Caco-2 (cell line): ENCODE measurements around the gene TANGO2. TPM values are rescaled to one million over a fixed set of nuclear protein-coding genes. Genes with fewer than 3 reads are reported as not detected.

Experiments
- BruUV-seq: library from RNA; stranded (reverse); fragments of 400-500 nt; replicated peaks from 2 replicates; lab custom pipeline; 2021; lab: Mats Ljungman, UMichigan
- CTCF ChIA-PET: fragments of 300-600 bp; sonication (Branson Sonifier 250); formaldehyde crosslinking; loops from one replicate; lab custom pipeline; 2022; ENCODE audit warnings: antibody characterized with exemption; lab: Charles Lee
- POLR2A ChIA-PET: fragments of 300-600 bp; sonication (Branson Sonifier 250); formaldehyde crosslinking; loops from one replicate; lab custom pipeline; 2022; ENCODE audit warnings: antibody characterized with exemption; lab: Charles Lee
- DNase-seq, 2 experiments: peaks; one replicate each; pipeline versions ENCODE4 v3.0.0 to v3.0.0-alpha.2; 2020 to 2022
- H3K27me3 ChIP-seq: replicated peaks from 2 replicates; pipeline ENCODE4 v1.6.0; 2011; ENCODE audit warnings: low read length; ENCODE audit not compliant: control insufficient read depth, insufficient read depth
- H3K36me3 ChIP-seq: 2 replicates; pipeline ENCODE4 v1.5.1; 2011; ENCODE audit warnings: low read length; ENCODE audit not compliant: control insufficient read depth, insufficient read depth
- H3K4me1 ChIP-seq: fragments of 250-450 bp; sonication (Bioruptor Pico); 2 replicates; pipeline ENCODE4 v1.5.1; 2020; ENCODE audit warnings: mild to moderate bottlenecking
- H3K4me3 ChIP-seq: 2 replicates; pipeline ENCODE4 v1.5.1; 2011; ENCODE audit warnings: low read depth, mild to moderate bottlenecking, control low read depth, low read length
- H3K9me3 ChIP-seq: fragments of 250-450 bp; sonication (Bioruptor Pico); 2 replicates; pipeline ENCODE4 v1.5.1; 2020; ENCODE audit warnings: mild to moderate bottlenecking, moderate library complexity
- H3K27ac Mint-ChIP-seq: one replicate; pipeline ENCODE4 v1.8.0; 2022; ENCODE audit warnings: mixed read lengths; ENCODE audit not compliant: unreplicated experiment
- H3K27me3 Mint-ChIP-seq: one replicate; pipeline ENCODE4 v1.8.0; 2022; ENCODE audit warnings: mixed read lengths; ENCODE audit not compliant: insufficient read depth, unreplicated experiment
- H3K36me3 Mint-ChIP-seq: one replicate; pipeline ENCODE4 v1.8.0; 2022; ENCODE audit warnings: mild to moderate bottlenecking, mixed read lengths; ENCODE audit not compliant: insufficient read depth, unreplicated experiment
- H3K4me1 Mint-ChIP-seq: one replicate; pipeline ENCODE4 v1.8.0; 2022; ENCODE audit warnings: low read depth, mixed read lengths; ENCODE audit not compliant: unreplicated experiment
- H3K4me3 Mint-ChIP-seq: one replicate; pipeline ENCODE4 v1.8.0; 2022; ENCODE audit warnings: mild to moderate bottlenecking, moderate library complexity, mixed read lengths; ENCODE audit not compliant: unreplicated experiment
- H3K9me3 Mint-ChIP-seq: one replicate; pipeline ENCODE4 v1.8.0; 2022; ENCODE audit warnings: mixed read lengths; ENCODE audit not compliant: unreplicated experiment
- intact Hi-C: fragments of 100-400 bp; cut with micrococcal nuclease; formaldehyde crosslinking; loops from one replicate; pipeline ENCODE4 v1.10.0; 2022; ENCODE audit not compliant: unreplicated experiment
- total RNA-seq: library from RNA; stranded (reverse); gene quantifications from 2 replicates; pipeline ENCODE4 v1.2.3, GENCODE V29; 2022
- TF ChIP-seq, protein P1 (sequence below), 2 experiments: fragments of 200-600 bp in 1 of 2; IDR thresholded peaks; 1 replicate in 1 of 2; 2 replicates in 1 of 2; pipeline versions ENCODE4 v1.5.1 to v1.8.0; 2011 to 2022; ENCODE audit warnings: antibody characterized with exemption in 1 of 2, control low read depth in 1 of 2, inconsistent platforms in 1 of 2, low read depth in 1 of 2, low read length in 1 of 2, mild to moderate bottlenecking in 1 of 2, moderate library complexity in 1 of 2; ENCODE audit not compliant: insufficient read depth in 1 of 2, severe bottlenecking in 1 of 2, unreplicated experiment in 1 of 2

TANGO2 gene
- total RNA-seq, 1 experiment from 2014 or later: 26.6 TPM

DNA sequence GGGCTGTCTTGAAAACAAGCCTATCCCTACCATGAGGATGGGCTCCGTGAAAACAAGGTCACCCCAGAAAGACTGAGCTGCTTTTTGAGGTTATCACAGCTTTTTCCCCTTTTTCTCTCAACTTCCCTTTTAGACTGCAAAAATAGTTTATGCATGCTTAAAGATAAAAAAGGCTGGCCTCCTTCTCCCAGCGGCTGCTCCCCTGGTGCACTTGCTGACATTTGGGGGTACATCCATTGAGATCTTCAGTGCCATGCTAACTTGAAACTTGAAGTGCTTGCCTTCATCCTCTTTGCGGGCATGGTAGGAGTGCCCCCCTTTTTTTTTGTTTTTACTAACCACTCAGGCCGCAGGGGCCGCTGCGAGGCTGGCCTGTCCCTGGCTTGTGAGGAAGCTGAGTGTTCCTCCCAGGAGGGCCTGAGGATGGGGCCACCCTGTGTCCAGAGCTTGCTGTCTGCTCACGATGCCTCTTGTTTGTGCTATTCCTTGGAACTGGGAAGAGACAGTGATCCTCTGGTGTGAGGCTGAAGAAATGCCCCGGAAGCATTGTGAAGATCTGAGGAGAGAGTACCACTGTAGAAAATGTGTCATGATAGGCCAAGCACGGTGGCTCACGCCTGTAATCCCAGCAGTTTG, 2.2 kb downstream of the TANGO2 start:
- intact Hi-C loops: no loop called here

DNA sequence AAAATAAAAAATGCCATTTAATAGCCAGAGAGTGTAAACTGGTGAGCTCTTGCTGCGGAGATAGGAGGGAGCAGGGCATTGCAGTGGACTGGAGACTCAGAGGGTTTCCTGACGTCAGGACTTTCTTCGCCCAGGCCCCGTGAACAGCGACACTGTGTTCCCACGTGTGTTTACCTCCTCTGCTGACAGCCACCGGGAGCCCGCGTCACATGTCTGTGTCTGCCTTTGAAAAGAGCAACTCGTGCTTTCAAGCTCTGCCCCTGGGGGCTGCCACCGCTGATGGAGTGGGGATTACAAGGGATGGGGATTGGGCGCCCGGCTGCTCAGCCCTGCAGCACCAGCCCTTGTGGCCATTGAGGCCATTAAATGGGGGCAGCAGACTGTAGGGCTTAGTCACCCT, 3.3 kb downstream of the TANGO2 start:
- H3K27ac Mint-ChIP-seq: no peak overlapping the region
- CTCF ChIA-PET: interaction anchor here (1.1 kb wide), 1 partner anchor 11 kb away, joined by 4 read pairs; no protein-coding TSS in a partner anchor
- H3K4me3 Mint-ChIP-seq: no peak overlapping the region
- intact Hi-C loops: no loop called here
- H3K27me3 ChIP-seq: no peaks in the 10 kb centered on the region; the same call in 1 of the 2 replicates
- no TSS peak for BruUV-seq
- no peak for DNase-seq
- no peak overlapping the region for H3K4me3 ChIP-seq
- no peaks in the 10 kb centered on the region for H3K9me3 ChIP-seq
- H3K27me3 Mint-ChIP-seq: no peaks in the 10 kb centered on the region
- TF ChIP-seq, protein P1, sequence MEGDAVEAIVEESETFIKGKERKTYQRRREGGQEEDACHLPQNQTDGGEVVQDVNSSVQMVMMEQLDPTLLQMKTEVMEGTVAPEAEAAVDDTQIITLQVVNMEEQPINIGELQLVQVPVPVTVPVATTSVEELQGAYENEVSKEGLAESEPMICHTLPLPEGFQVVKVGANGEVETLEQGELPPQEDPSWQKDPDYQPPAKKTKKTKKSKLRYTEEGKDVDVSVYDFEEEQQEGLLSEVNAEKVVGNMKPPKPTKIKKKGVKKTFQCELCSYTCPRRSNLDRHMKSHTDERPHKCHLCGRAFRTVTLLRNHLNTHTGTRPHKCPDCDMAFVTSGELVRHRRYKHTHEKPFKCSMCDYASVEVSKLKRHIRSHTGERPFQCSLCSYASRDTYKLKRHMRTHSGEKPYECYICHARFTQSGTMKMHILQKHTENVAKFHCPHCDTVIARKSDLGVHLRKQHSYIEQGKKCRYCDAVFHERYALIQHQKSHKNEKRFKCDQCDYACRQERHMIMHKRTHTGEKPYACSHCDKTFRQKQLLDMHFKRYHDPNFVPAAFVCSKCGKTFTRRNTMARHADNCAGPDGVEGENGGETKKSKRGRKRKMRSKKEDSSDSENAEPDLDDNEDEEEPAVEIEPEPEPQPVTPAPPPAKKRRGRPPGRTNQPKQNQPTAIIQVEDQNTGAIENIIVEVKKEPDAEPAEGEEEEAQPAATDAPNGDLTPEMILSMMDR (IDR thresholded peaks at IDR 0.05; ENCODE audit: insufficient read depth in 1 of 2, low read depth in 1 of 2, low read length in 1 of 2, severe bottlenecking in 1 of 2, unreplicated experiment in 1 of 2): no peak
- peaks cover 6% of the 10 kb centered on the region; the same call in 1 of the 2 replicates for H3K4me1 ChIP-seq
- no peaks in the 10 kb centered on the region for H3K4me1 Mint-ChIP-seq
- H3K36me3 Mint-ChIP-seq: peaks cover 12% of the 10 kb centered on the region
- H3K36me3 ChIP-seq: no peaks in the 10 kb centered on the region; the same call in 1 of the 2 replicates
- H3K9me3 Mint-ChIP-seq: no peaks in the 10 kb centered on the region
- POLR2A ChIA-PET: no interaction called here

More for the DNA sequence above, 2.2 kb downstream of the TANGO2 start:
- Histone ChIP-seq H3K36me3 (no peaks in the 10 kb centered on the region; the same call in 1 of the 2 replicates), H3K4me1 (peaks cover 6% of the 10 kb centered on the region; the same call in 1 of the 2 replicates), H3K4me3 (no peak overlapping the region), H3K27me3 (no peaks in the 10 kb centered on the region; the same call in 1 of the 2 replicates), H3K9me3 (no peaks in the 10 kb centered on the region)
- TF ChIP-seq, protein P1 (IDR thresholded peaks at IDR 0.05; ENCODE audit: insufficient read depth in 1 of 2, low read depth in 1 of 2, low read length in 1 of 2, severe bottlenecking in 1 of 2, unreplicated experiment in 1 of 2): no peak
- Mint-ChIP-seq H3K9me3 (no peaks in the 10 kb centered on the region), H3K27ac (no peak overlapping the region), H3K4me3 (no peak overlapping the region), H3K4me1 (no peaks in the 10 kb centered on the region), H3K36me3 (peaks cover 12% of the 10 kb centered on the region), H3K27me3 (no peaks in the 10 kb centered on the region)
- POLR2A ChIA-PET: no interaction called here
- DNase-seq: no peak
- no TSS peak for BruUV-seq
- CTCF ChIA-PET: no interaction called here

DNA sequence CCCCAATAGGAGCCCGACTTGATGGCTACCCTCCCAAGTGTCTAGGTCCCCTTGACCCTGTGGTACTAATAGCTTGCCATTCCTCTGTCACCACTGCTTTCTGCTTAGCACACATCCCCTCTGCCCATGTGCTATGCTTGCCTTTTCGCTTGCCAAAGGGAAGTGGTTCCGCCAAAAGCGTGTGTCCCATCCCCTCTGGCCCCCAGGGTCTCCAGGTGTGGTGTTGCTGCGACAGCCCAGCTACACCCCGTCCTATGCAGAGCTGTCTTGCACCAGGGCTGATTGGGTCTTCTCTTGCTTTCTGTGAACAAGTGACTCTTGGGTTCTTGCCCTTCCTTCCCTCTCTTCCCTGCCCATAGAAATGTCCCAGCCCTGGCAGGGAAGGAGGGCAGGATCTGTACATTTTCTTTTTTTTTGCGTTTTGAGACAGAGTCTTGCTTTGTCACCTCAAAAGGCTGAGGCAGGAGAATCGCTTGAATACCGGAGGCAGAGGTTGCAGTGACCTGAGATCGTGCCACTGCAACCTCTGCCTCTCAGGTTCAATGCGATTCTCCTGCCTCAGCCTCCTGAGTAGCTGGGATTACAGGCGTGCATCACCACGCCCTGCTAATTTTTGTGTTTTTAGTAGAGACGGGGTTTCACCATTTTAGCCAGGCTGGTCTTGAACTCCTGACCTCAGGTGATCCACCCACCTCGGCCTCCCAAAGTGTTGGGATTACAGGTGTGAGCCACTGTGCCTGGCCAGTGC, 3.9 kb downstream of the TANGO2 start:
- ChIA-PET POLR2A (no interaction called here), CTCF (interaction anchor here (1.1 kb wide), 1 partner anchor 11 kb away, joined by 4 read pairs; no protein-coding TSS in a partner anchor)
- H3K27me3 ChIP-seq: no peaks in the 10 kb centered on the region
- intact Hi-C loops: no loop called here
- H3K4me3 Mint-ChIP-seq: no peak overlapping the region
- TF ChIP-seq, protein P1 (IDR thresholded peaks at IDR 0.05; ENCODE audit: insufficient read depth in 1 of 2, low read depth in 1 of 2, low read length in 1 of 2, severe bottlenecking in 1 of 2, unreplicated experiment in 1 of 2): no peak
- no peak overlapping the region for H3K4me3 ChIP-seq
- H3K9me3 Mint-ChIP-seq: no peaks in the 10 kb centered on the region
- DNase-seq: no peak
- no peaks in the 10 kb centered on the region for H3K27me3 Mint-ChIP-seq
- H3K4me1 ChIP-seq: peaks cover 6% of the 10 kb centered on the region; the same call in 1 of the 2 replicates
- no peaks in the 10 kb centered on the region; the same call in 1 of the 2 replicates for H3K36me3 ChIP-seq
- peaks cover 15% of the 10 kb centered on the region for H3K36me3 Mint-ChIP-seq
- H3K27ac Mint-ChIP-seq: no peak overlapping the region
- BruUV-seq: no TSS peak
- no peaks in the 10 kb centered on the region for H3K9me3 ChIP-seq
- H3K4me1 Mint-ChIP-seq: no peaks in the 10 kb centered on the region
